Neural cell (in vitro differentiated cells): ENCODE data around the gene MID1. TPM values are rescaled to one million over a fixed set of nuclear protein-coding genes. Genes with fewer than 3 reads are reported as not detected.

Experiments used
- H2AFZ ChIP-seq: fragments of 200-600, 300-800 bp; sonication (generic), shearing (Covaris generic); 2 replicates; pipeline ENCODE4 v1.6.0; 2014; ENCODE audit warnings: low read depth, mild to moderate bottlenecking, antibody characterized with exemption, low read length, moderate library complexity
- H3F3A ChIP-seq: fragments of 200-600 bp; shearing (Covaris generic); 2 replicates; pipeline ENCODE4 v1.6.1; 2016; ENCODE audit warnings: mild to moderate bottlenecking, moderate library complexity, mixed read lengths, antibody characterized with exemption, low read length; ENCODE audit not compliant: insufficient read depth, poor library complexity, severe bottlenecking
- H3K27ac ChIP-seq: fragments of 200-600, 300-800 bp; sonication (generic), shearing (Covaris generic); 2 replicates; pipeline ENCODE4 v1.5.1; 2014; ENCODE audit warnings: mild to moderate bottlenecking, low read length, moderate library complexity
- H3K27me3 ChIP-seq: fragments of 300-800, 200-600 bp; sonication (generic), shearing (Covaris generic); 2 replicates; pipeline ENCODE4 v1.6.0; 2014; ENCODE audit warnings: mild to moderate bottlenecking, low read depth, low read length, moderate library complexity; ENCODE audit not compliant: insufficient read depth
- H3K36me3 ChIP-seq: fragments of 300-800, 200-600 bp; sonication (generic), shearing (Covaris generic); 2 replicates; pipeline ENCODE4 v1.5.1; 2014; ENCODE audit warnings: mild to moderate bottlenecking, antibody characterized with exemption, low read length, moderate library complexity; ENCODE audit not compliant: insufficient read depth
- H3K4me2 ChIP-seq: fragments of 300-800, 200-600 bp; sonication (generic), shearing (Covaris generic); 2 replicates; pipeline ENCODE4 v1.6.0; 2014; ENCODE audit warnings: mild to moderate bottlenecking, low read length
- H3K4me3 ChIP-seq: fragments of 300-800, 200-600 bp; sonication (generic), shearing (Covaris generic); 2 replicates; pipeline ENCODE4 v1.5.1; 2014; ENCODE audit warnings: mild to moderate bottlenecking, low read length, moderate library complexity
- H3K79me2 ChIP-seq: fragments of 200-600 bp; shearing (Covaris generic); replicated peaks from 2 replicates; pipeline ENCODE4 v1.6.0; 2014; ENCODE audit warnings: mild to moderate bottlenecking, low read length, moderate library complexity; ENCODE audit not compliant: insufficient read depth
- H3K9ac ChIP-seq: fragments of 300-800, 200-600 bp; sonication (generic), shearing (Covaris generic); 2 replicates; pipeline ENCODE4 v1.6.1; 2016; ENCODE audit warnings: mild to moderate bottlenecking, low read length, mixed read lengths
- H3K9me2 ChIP-seq: fragments of 200-600 bp; shearing (Covaris generic); 2 replicates; pipeline ENCODE4 v1.6.1; 2016; ENCODE audit warnings: mild to moderate bottlenecking, low read length, mixed read lengths; ENCODE audit not compliant: insufficient read depth
- H3K9me3 ChIP-seq: fragments of 200-600, 300-800 bp; sonication (generic), shearing (Covaris generic); 2 replicates; pipeline ENCODE4 v1.6.1; 2016; ENCODE audit warnings: mild to moderate bottlenecking, mixed run types, low read length, moderate library complexity, mixed read lengths
- H4K20me1 ChIP-seq: fragments of 200-600 bp; shearing (Covaris generic); 2 replicates; pipeline ENCODE4 v1.6.1; 2016; ENCODE audit warnings: mild to moderate bottlenecking, mixed run types; ENCODE audit not compliant: insufficient read depth
- EP300 ChIP-seq: fragments of 450-650 bp; conservative IDR thresholded peaks from 2 replicates; pipeline ENCODE4 v1.6.1; 2014; ENCODE audit warnings: antibody characterized with exemption, mild to moderate bottlenecking, moderate library complexity; ENCODE audit not compliant: poor library complexity, severe bottlenecking
- EZH2 ChIP-seq: fragments of 200-600, 300-800 bp; shearing (Covaris generic), sonication (generic); IDR thresholded peaks from 2 replicates; pipeline ENCODE4 v1.6.1; 2014; ENCODE audit warnings: antibody characterized with exemption, low read length, borderline replicate concordance, mild to moderate bottlenecking; ENCODE audit not compliant: insufficient read depth, poor library complexity, severe bottlenecking
- MXI1 ChIP-seq: fragments of 450-650 bp; conservative IDR thresholded peaks from 2 replicates; pipeline ENCODE4 v1.6.1; 2014; ENCODE audit warnings: antibody characterized with exemption, mild to moderate bottlenecking; ENCODE audit not compliant: poor library complexity, severe bottlenecking
- POLR2AphosphoS5 ChIP-seq: IDR thresholded peaks from 2 replicates; pipeline ENCODE4 v1.6.1; 2012
- RAD21 ChIP-seq: fragments of 450-650 bp; conservative IDR thresholded peaks from 2 replicates; pipeline ENCODE4 v1.6.1; 2014; ENCODE audit warnings: antibody characterized with exemption, mild to moderate bottlenecking, moderate library complexity
- SMC3 ChIP-seq: fragments of 450-650 bp; conservative IDR thresholded peaks from 2 replicates; pipeline ENCODE4 v1.6.1; 2014; ENCODE audit warnings: antibody characterized with exemption, mild to moderate bottlenecking, moderate library complexity; ENCODE audit not compliant: poor library complexity
- TAF1 ChIP-seq: IDR thresholded peaks from 2 replicates; pipeline ENCODE4 v1.6.1; 2012; ENCODE audit warnings: low read depth
- polyA plus RNA-seq: library from polyadenylated mRNA; depleted of rRNA; stranded (reverse); fragments of >200 nt; gene quantifications from 2 replicates; pipeline ENCODE4 v1.2.3, GENCODE V29; 2014
- TF ChIP-seq, protein P1 (sequence below): IDR thresholded peaks from 2 replicates; pipeline ENCODE4 v1.6.1; 2012; ENCODE audit warnings: borderline replicate concordance
- TF ChIP-seq, protein P2 (sequence below): fragments of 450-650 bp; IDR thresholded peaks from 2 replicates; pipeline ENCODE4 v1.5.1; 2014; ENCODE audit warnings: antibody characterized with exemption, mild to moderate bottlenecking, moderate library complexity; ENCODE audit not compliant: poor library complexity, severe bottlenecking

MID1 gene
- polyA plus RNA-seq, 1 donor from 2014 or later = 16.6 TPM

DNA sequence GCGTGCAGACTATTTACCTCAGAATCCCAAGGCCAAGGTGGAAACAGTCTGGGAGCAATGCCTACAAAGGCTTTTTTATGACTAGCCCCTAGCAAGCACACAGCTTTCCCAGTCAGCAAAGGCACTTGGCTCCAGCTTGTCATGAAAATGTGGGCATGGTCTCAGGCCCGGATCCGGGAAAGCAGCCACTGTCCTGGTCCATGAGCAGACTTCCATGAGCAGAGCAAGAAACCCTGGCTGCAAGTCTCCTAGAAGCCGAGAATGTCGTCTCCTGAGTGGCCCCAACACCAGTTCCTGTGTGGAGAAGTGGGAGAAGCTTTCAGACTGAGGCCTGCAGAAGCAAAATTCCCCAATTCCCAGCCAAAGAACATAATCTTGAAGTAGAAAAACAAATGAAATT, 190.5 kb downstream of the MID1 start:
- H3K36me3 ChIP-seq = no peaks in the 10 kb centered on the region
- no peaks in the 10 kb centered on the region for H3K27me3 ChIP-seq
- no peak overlapping the region for H3K9ac ChIP-seq

DNA sequence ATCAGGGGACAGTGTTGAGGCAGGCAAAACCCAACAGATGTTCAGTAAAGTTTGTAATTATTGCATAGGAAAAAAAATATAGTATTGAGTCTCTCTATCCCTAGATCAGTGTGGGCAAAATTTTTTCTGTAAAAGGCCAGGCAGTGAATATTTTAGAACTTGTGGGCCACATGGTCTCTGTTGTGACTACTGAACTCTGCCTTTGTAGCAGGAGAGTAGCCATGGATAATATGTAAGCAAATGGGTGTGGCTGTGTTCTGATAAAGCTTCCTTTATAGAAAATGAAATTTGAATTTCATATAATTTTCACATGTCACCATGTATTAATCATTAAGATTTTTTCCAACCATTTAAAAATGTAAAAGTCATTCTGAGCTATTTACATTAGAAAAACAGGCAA, 193.1 kb downstream of the MID1 start:
- no peak overlapping the region for H3K27ac ChIP-seq
- H3K4me3 ChIP-seq = no peak overlapping the region
- H3K79me2 ChIP-seq = no peaks in the 10 kb centered on the region
- no peaks in the 10 kb centered on the region for H3K9me3 ChIP-seq
- no peak overlapping the region for H3K4me2 ChIP-seq
- no peaks in the 10 kb centered on the region for H3K36me3 ChIP-seq
- TF ChIP-seq MXI1 = no peak
- TF ChIP-seq, protein P1, sequence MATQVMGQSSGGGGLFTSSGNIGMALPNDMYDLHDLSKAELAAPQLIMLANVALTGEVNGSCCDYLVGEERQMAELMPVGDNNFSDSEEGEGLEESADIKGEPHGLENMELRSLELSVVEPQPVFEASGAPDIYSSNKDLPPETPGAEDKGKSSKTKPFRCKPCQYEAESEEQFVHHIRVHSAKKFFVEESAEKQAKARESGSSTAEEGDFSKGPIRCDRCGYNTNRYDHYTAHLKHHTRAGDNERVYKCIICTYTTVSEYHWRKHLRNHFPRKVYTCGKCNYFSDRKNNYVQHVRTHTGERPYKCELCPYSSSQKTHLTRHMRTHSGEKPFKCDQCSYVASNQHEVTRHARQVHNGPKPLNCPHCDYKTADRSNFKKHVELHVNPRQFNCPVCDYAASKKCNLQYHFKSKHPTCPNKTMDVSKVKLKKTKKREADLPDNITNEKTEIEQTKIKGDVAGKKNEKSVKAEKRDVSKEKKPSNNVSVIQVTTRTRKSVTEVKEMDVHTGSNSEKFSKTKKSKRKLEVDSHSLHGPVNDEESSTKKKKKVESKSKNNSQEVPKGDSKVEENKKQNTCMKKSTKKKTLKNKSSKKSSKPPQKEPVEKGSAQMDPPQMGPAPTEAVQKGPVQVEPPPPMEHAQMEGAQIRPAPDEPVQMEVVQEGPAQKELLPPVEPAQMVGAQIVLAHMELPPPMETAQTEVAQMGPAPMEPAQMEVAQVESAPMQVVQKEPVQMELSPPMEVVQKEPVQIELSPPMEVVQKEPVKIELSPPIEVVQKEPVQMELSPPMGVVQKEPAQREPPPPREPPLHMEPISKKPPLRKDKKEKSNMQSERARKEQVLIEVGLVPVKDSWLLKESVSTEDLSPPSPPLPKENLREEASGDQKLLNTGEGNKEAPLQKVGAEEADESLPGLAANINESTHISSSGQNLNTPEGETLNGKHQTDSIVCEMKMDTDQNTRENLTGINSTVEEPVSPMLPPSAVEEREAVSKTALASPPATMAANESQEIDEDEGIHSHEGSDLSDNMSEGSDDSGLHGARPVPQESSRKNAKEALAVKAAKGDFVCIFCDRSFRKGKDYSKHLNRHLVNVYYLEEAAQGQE = no peak
- no peak for TF ChIP-seq EP300
- no peak for TF ChIP-seq TAF1
- no peak for TF ChIP-seq POLR2AphosphoS5
- TF ChIP-seq EZH2 = no peak
- TF ChIP-seq RAD21 = no peak
- TF ChIP-seq, protein P2, sequence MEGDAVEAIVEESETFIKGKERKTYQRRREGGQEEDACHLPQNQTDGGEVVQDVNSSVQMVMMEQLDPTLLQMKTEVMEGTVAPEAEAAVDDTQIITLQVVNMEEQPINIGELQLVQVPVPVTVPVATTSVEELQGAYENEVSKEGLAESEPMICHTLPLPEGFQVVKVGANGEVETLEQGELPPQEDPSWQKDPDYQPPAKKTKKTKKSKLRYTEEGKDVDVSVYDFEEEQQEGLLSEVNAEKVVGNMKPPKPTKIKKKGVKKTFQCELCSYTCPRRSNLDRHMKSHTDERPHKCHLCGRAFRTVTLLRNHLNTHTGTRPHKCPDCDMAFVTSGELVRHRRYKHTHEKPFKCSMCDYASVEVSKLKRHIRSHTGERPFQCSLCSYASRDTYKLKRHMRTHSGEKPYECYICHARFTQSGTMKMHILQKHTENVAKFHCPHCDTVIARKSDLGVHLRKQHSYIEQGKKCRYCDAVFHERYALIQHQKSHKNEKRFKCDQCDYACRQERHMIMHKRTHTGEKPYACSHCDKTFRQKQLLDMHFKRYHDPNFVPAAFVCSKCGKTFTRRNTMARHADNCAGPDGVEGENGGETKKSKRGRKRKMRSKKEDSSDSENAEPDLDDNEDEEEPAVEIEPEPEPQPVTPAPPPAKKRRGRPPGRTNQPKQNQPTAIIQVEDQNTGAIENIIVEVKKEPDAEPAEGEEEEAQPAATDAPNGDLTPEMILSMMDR = no peak
- TF ChIP-seq SMC3 = no peak
- no peak overlapping the region for H2AFZ ChIP-seq
- no peak overlapping the region for H3K9ac ChIP-seq
- no peaks in the 10 kb centered on the region for H3F3A ChIP-seq
- H4K20me1 ChIP-seq = no peaks in the 10 kb centered on the region
- H3K27me3 ChIP-seq = no peaks in the 10 kb centered on the region
- no peaks in the 10 kb centered on the region for H3K9me2 ChIP-seq

More for the DNA sequence above, 190.5 kb downstream of the MID1 start:
- Histone ChIP-seq H3K27ac (no peak overlapping the region), H3K9me3 (no peaks in the 10 kb centered on the region), H3F3A (no peaks in the 10 kb centered on the region), H3K4me2 (no peak overlapping the region), H3K79me2 (no peaks in the 10 kb centered on the region), H3K9me2 (no peaks in the 10 kb centered on the region), H4K20me1 (no peaks in the 10 kb centered on the region), H3K4me3 (no peak overlapping the region), H2AFZ (no peak overlapping the region)
- TF ChIP-seq, protein P1 = no peak
